HL-60/S4 treated with phorbol 12-myristate 13-acetate at 8.2 ng/mL for 4 days and 3 days (cell line): ENCODE measurements around the gene IDNK.

Source experiments
- in situ Hi-C: fragments of 300-500 bp; cut with MboI; formaldehyde crosslinking; loops from 2 replicates; pipeline ENCODE4 v1.15.0; 2022; ENCODE audit warnings: low sequenced_read_pairs

Gene IDNK

DNA sequence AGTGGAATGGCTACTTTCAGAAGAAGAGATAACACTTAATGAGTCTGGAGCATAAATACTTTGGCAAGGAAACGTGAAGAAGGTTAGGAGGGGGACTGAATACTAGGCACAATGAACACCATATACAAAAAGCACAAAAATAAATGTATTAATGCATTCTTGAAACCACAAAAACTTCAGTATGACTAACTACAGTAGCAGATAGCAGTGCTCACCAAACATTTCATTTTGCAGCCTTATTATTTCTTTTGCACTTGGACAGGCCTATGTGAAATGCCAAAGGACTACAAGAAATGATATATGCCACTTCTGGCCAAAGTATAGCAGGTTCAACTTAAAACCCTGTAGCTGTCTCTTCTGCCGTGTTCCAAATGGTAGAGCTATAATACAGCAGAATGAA lies 58.5 kb downstream of the IDNK start:
- in situ Hi-C loops, result no loop called here

DNA sequence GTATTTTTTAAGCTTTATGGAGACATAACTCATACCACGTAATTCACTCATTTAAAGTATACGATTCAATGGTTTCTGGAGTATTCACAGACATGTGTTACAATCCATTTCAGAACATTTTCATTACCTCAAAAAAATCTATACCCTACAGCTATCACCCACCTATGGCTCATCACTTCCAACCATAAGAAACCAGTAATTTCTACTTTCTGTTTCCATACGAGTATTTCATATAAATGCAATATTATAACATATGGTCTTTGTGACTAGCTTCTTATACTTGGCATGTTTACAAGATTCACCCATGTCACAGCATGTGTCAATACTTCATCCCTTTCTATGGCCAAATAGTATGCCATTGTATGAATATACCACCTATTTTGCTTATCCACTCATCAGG lies 66.0 kb downstream of the IDNK start:
- in situ Hi-C loops, result no loop called here

DNA sequence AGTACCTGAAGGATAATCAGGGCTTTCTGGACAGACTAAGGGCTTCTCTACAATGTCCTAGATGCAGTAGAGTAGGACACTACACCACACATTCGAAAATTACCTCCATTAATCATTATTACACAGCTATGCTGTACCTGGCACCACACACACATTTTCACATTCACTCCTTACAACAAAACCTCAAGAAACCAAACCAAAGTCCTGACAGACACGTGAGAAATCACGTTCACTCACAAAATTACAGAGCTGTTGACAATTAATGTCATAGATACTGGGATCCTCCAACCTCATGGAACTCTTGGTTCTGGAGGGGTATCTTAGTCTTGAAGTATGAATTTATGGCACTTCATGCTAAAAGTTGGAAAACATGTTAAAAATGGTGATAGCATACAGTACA lies 68.5 kb downstream of the IDNK start:
- in situ Hi-C loops, result no loop called here
